GM18520 (cell line): ENCODE data around the gene PSMD8.
A peak's percentile ranks its signal among the peaks of the same experiment; 100 is the strongest.

Experiments
- ATAC-seq: cut with Tn5 transposase; IDR thresholded peaks from one replicate; pipeline ENCODE4 v1.9.1; 2021; ENCODE audit not compliant: unreplicated experiment

The PSMD8 gene

GRCh38 chr19:38386971-38387549 is 12.7 kb downstream of the PSMD8 start:
- ATAC-seq, result no peak

GRCh38 chr19:38387550-38388348 is 13.4 kb downstream of the PSMD8 start, which contains the start of gene GGN:
Gene GGN, minus strand, starts transcription at chr19:38388034. Its CDS starts 773 bp downstream, at chr19:38387261.
- ATAC-seq, result no peak

GRCh38 chr19:38388349-38389100 is 14.2 kb downstream of the PSMD8 start, which contains the start of gene SPRED3:
Gene SPRED3, plus strand, starts transcription at chr19:38388697. Its CDS starts 1,606 bp downstream, at chr19:38390303.
- ATAC-seq, result no peak

GRCh38 chr19:38389101-38389925 is 14.9 kb downstream of the PSMD8 start:
- no peak for ATAC-seq

- no peak for ATAC-seq
Measured at GRCh38 chr19:38389957-38390924, 15.9 kb downstream of the PSMD8 start.

- no peak for ATAC-seq
Measured at GRCh38 chr19:38391911-38392464, 17.6 kb downstream of the PSMD8 start.

GRCh38 chr19:38392707-38393308 is 18.4 kb downstream of the PSMD8 start:
- ATAC-seq, result no peak

GRCh38 chr19:38394488-38394887 is 20.1 kb downstream of the PSMD8 start:
- no peak for ATAC-seq

- ATAC-seq, result no peak
Measured at GRCh38 chr19:38395381-38396114, 21.2 kb downstream of the PSMD8 start.

GRCh38 chr19:38399081-38399480 is 24.7 kb downstream of the PSMD8 start:
- ATAC-seq, result no peak

GRCh38 chr19:38399537-38399936 is 25.2 kb downstream of the PSMD8 start:
- no peak for ATAC-seq

- ATAC-seq, result no peak
Measured at GRCh38 chr19:38400361-38400760, 26.0 kb downstream of the PSMD8 start.

GRCh38 chr19:38401148-38401547 is 26.8 kb downstream of the PSMD8 start:
- no peak for ATAC-seq

- no peak for ATAC-seq
Measured at GRCh38 chr19:38402623-38402966, 28.2 kb downstream of the PSMD8 start.

GRCh38 chr19:38402967-38403674 is 28.8 kb downstream of the PSMD8 start, which contains the start of gene FAM98C:
Gene FAM98C, plus strand, starts transcription at chr19:38403093. Its CDS starts 61 bp downstream, at chr19:38403154.
- peak; percentile 91 for ATAC-seq

- ATAC-seq, result no peak
Measured at GRCh38 chr19:38404858-38405257, 30.5 kb downstream of the PSMD8 start.

- no peak for ATAC-seq
Measured at GRCh38 chr19:38405276-38405675, 30.9 kb downstream of the PSMD8 start.
